ENCODE results near the gene CEACAM16. TPM values are rescaled to one million over a fixed set of nuclear protein-coding genes. Genes with fewer than 3 reads are reported as not detected.

CEACAM16 gene
- total and polyA plus RNA-seq, 8 donors: 0.16 to 1.0 (median 0.37) TPM; not detected in 3

GRCh38 chr19:44675521-44675920 is 23.4 kb upstream of the CEACAM16 start:
- Histone ChIP-seq H3K27ac (no peak overlapping the region), H3K4me3 (no peak overlapping the region), H3K27me3 (no peaks in the 10 kb centered on the region), H3K9me3 (no peaks in the 10 kb centered on the region), H3K4me1 (no peaks in the 10 kb centered on the region), H3K36me3 (no peaks in the 10 kb centered on the region)
- DNase-seq (peak in 1 of 6 donors; percentile 1), ATAC-seq (no peak), FAIRE-seq (no peak)
- 90 to 92% methylated on average over 6 of the region's 6 CpGs for WGBS, 2 donors
- intact Hi-C loops (cut with DNase I): no loop called here
- TF ChIP-seq, protein P1, sequence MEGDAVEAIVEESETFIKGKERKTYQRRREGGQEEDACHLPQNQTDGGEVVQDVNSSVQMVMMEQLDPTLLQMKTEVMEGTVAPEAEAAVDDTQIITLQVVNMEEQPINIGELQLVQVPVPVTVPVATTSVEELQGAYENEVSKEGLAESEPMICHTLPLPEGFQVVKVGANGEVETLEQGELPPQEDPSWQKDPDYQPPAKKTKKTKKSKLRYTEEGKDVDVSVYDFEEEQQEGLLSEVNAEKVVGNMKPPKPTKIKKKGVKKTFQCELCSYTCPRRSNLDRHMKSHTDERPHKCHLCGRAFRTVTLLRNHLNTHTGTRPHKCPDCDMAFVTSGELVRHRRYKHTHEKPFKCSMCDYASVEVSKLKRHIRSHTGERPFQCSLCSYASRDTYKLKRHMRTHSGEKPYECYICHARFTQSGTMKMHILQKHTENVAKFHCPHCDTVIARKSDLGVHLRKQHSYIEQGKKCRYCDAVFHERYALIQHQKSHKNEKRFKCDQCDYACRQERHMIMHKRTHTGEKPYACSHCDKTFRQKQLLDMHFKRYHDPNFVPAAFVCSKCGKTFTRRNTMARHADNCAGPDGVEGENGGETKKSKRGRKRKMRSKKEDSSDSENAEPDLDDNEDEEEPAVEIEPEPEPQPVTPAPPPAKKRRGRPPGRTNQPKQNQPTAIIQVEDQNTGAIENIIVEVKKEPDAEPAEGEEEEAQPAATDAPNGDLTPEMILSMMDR (IDR thresholded peaks at IDR 0.05): no peak

GRCh38 chr19:44677019-44677811 is 21.7 kb upstream of the CEACAM16 start:
- TF ChIP-seq, protein P1 (IDR thresholded peaks at IDR 0.05): no peak
- intact Hi-C loops (cut with DNase I): no loop called here
- DNase-seq (peak in 1 of 6 donors; percentile 2), ATAC-seq (peak in 2 of 4 donors; percentile 17 to 43), FAIRE-seq (no peak)
- Histone ChIP-seq H3K27me3 (no peaks in the 10 kb centered on the region), H3K27ac (no peak overlapping the region), H3K36me3 (no peaks in the 10 kb centered on the region), H3K9me3 (no peaks in the 10 kb centered on the region), H3K4me1 (no peaks in the 10 kb centered on the region), H3K4me3 (no peak overlapping the region)
- WGBS, 2 donors: 66 to 70% methylated on average over 8 of the region's 8 CpGs

GRCh38 chr19:44680536-44680935 is 18.4 kb upstream of the CEACAM16 start:
- DNase-seq: no peak

DNA sequence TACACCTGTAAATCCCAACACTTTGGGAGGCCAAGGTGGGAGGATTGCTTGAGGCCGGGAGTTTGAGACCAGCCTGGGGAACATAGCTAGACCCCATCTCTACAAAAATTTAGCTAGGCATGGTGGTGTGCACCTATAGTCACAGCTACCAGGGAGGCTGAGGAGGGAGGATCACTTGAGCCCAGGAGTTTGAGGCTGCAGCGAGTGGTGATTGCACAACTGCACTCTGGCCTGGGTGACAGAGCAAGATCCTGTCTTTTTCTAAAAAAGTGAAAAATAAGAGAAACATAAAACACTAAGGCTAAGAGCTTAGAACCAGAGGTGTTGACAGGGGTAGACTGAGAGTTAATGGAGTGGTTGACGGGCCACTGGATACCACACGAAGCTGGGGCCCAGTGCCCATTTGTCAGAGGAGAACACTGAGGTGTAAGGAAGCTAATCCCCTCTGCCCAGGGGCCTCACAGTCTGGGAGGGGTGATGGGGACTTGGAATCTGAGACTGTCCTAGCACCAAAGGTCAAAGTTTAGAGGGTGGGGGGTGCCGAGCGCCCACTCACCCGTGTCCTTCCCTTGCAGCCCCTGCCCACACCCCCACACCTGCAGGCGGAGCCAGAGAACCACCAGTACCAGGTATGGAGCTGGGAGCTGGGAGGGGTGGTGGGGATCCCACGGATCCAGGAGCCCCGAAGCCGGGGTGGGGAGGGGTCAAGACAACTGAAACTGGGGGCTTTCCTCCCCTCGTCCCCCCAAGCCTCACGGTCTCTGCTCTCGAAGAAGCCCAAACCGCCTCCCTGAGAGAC is 16.8 kb upstream of the CEACAM16 start:
- H3K9me3 ChIP-seq: no peaks in the 10 kb centered on the region
- H3K27me3 ChIP-seq: no peaks in the 10 kb centered on the region
- H3K4me3 ChIP-seq: no peak overlapping the region
- TF ChIP-seq, protein P1 (IDR thresholded peaks at IDR 0.05): no peak
- intact Hi-C loops (cut with DNase I): loop anchor here in 2 of 3 donors (10.0 kb wide), 2 partner anchors 93 to 153 kb away; partner anchors contain the start of gene CBLC (in 1 of the 2)
- H3K36me3 ChIP-seq: no peaks in the 10 kb centered on the region
- FAIRE-seq: no peak
- no peak overlapping the region for H3K27ac ChIP-seq
- ATAC-seq: no peak
- WGBS, 2 donors: 85 to 92% methylated on average over 15 of the region's 15 CpGs
- DNase-seq: peak in 1 of 6 donors; percentile 40
- peaks cover 0 to 8% (median 0%) of the 10 kb centered on the region in 3 donors for H3K4me1 ChIP-seq

More at GRCh38 chr19:44680536-44680935, 18.4 kb upstream of the CEACAM16 start:
- TF ChIP-seq, protein P1 (IDR thresholded peaks at IDR 0.05): no peak
- intact Hi-C loops (cut with DNase I): loop anchor here in 2 of 3 donors (10.0 kb wide), 2 partner anchors 94 to 154 kb away; partner anchors contain the start of gene CBLC (in 1 of the 2)
- H3K9me3 ChIP-seq: no peaks in the 10 kb centered on the region
- H3K4me3 ChIP-seq: no peak overlapping the region
- FAIRE-seq (no peak), ATAC-seq (no peak)
- no peaks in the 10 kb centered on the region for H3K27me3 ChIP-seq
- peaks cover 0 to 8% (median 0%) of the 10 kb centered on the region in 3 donors for H3K4me1 ChIP-seq
- no peaks in the 10 kb centered on the region for H3K36me3 ChIP-seq
- H3K27ac ChIP-seq: no peak overlapping the region
